ENCODE data around the gene GPRIN3. TPM values are rescaled to one million over a fixed set of nuclear protein-coding genes. Genes with fewer than 3 reads are reported as not detected.
A peak's percentile ranks its signal among the peaks of the same experiment; 100 is the strongest.

Gene GPRIN3
- total and polyA plus RNA-seq, 2 donors (not counting 1 experiment from before 2014, with no cell fraction given) = 0.22 to 1.5 TPM

DNA sequence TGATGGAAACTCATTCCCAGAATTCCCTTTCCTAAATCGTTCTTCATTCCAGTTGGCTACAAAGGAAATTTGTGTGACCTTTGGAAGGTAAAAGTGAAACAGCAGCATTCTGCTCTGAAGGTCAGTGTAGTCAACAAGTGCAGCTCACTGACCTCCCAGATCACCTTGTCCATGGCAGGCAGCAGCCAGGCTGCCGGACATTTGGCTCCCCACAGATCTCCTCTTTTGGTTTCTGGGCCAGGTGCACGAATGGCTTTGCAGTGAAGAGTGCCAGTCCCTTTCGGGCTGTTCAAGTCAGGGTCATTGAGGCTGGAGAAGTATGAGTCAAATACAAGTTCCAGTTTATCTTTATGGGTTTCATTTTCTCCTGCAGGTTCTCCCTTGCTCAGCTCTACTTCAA is 14.3 kb downstream of the GPRIN3 start:
- Histone ChIP-seq H2AFZ (ENCODE audit: insufficient read depth, low read depth, low read length, poor library complexity, severe bottlenecking) (no peak overlapping the region), H3K9ac (ENCODE audit: low read length) (no peak overlapping the region), H3K79me2 (ENCODE audit: control insufficient read depth, insufficient read depth, low read length) (no peaks in the 10 kb centered on the region), H3K4me2 (replicated peaks; ENCODE audit: low read depth, low read length, poor library complexity, severe bottlenecking) (no peak overlapping the region), H3K4me1 (ENCODE audit: control insufficient read depth in 2 of 2, insufficient read depth in 2 of 2, low read length in 2 of 2) (peaks cover 41 to 47% of the 10 kb centered on the region in 2 donors), H3K9me3 (ENCODE audit: control extremely low read depth in 1 of 3, control insufficient read depth in 2 of 3, insufficient read depth in 1 of 3, low read length in 2 of 3) (peaks cover 0 to 2% (median 1%) of the 10 kb centered on the region in 3 donors), H3K36me3 (replicated peaks in 1 of 2; ENCODE audit: control extremely low read depth in 1 of 2, control insufficient read depth in 1 of 2, extremely low read depth in 1 of 2, insufficient read depth in 2 of 2, low read length in 1 of 2) (no peaks in the 10 kb centered on the region), H3K4me3 (ENCODE audit: control extremely low read depth in 1 of 5, extremely low read depth in 1 of 5, insufficient read depth in 1 of 5, low read depth in 2 of 5, low read length in 4 of 5) (no peak overlapping the region), H3K27me3 (replicated peaks in 1 of 4; ENCODE audit: control extremely low read depth in 1 of 4, control insufficient read depth in 3 of 4, insufficient read depth in 4 of 4, low read length in 3 of 4) (peaks cover 0 to 9% (median 2%) of the 10 kb centered on the region in 4 experiments), H4K20me1 (ENCODE audit: control insufficient read depth, insufficient read depth, low read length, poor library complexity, severe bottlenecking) (no peaks in the 10 kb centered on the region), H3K27ac (ENCODE audit: low read length in 2 of 2) (no peak overlapping the region)
- H3K4me3 Mint-ChIP-seq = no peak overlapping the region
- WGBS (ENCODE audit: insufficient coverage) = 96% methylated on average over 3 of the region's 4 CpGs
- peaks cover 32% of the 10 kb centered on the region for H3K27me3 Mint-ChIP-seq
- DNase-seq (no peak), ATAC-seq (ENCODE audit: low read depth) (no peak)
- intact Hi-C loops (cut with micrococcal nuclease) = loop anchor here (10.0 kb wide), 1 partner anchor 832 kb away; the partner anchor contains the start of gene CCSER1
- H3K9me3 Mint-ChIP-seq (ENCODE audit: insufficient read depth) = no peaks in the 10 kb centered on the region
- ChIA-PET CTCF (interaction anchor here (1.3 kb wide), 1 partner anchor 32 kb away, joined by 5 read pairs; no protein-coding TSS in a partner anchor), POLR2A (no interaction called here)
- TF ChIP-seq EZH2 (IDR thresholded peaks at IDR 0.05; ENCODE audit: borderline replicate concordance, insufficient read depth, low read depth, low read length, poor library complexity, severe bottlenecking) = no peak
- TF ChIP-seq, protein P1, sequence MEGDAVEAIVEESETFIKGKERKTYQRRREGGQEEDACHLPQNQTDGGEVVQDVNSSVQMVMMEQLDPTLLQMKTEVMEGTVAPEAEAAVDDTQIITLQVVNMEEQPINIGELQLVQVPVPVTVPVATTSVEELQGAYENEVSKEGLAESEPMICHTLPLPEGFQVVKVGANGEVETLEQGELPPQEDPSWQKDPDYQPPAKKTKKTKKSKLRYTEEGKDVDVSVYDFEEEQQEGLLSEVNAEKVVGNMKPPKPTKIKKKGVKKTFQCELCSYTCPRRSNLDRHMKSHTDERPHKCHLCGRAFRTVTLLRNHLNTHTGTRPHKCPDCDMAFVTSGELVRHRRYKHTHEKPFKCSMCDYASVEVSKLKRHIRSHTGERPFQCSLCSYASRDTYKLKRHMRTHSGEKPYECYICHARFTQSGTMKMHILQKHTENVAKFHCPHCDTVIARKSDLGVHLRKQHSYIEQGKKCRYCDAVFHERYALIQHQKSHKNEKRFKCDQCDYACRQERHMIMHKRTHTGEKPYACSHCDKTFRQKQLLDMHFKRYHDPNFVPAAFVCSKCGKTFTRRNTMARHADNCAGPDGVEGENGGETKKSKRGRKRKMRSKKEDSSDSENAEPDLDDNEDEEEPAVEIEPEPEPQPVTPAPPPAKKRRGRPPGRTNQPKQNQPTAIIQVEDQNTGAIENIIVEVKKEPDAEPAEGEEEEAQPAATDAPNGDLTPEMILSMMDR (IDR thresholded peaks at IDR 0.05) = no peak
- H3K4me1 Mint-ChIP-seq = peaks cover 59% of the 10 kb centered on the region
- H3K27ac Mint-ChIP-seq = peak overlapping the region; percentile 60

DNA sequence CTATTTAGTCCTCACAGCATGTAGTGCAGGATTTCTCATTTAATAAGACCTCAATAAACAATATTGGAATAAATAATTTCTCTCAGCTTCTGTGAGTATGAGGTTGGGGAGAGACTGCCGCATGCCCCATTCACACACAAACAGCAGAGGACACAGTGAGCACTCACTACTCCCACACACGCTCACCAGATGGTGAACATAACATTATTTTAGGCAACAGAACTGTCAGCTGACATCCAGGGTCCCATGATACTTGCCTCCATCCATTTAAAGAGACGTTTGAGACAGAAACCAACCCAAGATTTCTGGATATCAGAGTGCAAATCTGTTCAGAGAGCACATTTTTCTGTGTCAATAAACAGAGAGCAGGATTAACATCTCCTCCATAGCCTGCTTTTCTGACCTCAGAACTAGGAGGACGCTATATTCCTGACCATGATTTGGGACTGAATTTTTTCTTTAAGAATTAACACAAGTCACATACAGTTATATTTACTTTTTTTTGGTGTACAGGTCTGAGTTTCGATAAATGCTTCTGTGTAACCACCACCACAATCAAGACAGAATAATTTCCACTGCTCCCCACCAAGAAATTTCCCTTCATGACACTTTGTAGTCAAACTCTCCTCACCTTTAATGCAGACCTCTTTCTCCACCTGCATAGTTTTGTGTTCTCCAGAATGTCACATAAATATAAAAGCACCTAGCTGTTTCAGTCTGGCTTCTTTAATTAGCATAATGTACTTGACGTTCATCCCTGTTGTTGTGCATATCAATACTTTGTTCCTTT is 16.7 kb downstream of the GPRIN3 start:
- ChIA-PET CTCF (interaction anchor here (1.1 kb wide), 1 partner anchor 35 kb away, joined by 3 read pairs; no protein-coding TSS in a partner anchor), POLR2A (no interaction called here)
- Mint-ChIP-seq H3K27me3 (peaks cover 32% of the 10 kb centered on the region), H3K27ac (peak overlapping the region; percentile 54), H3K4me1 (peaks cover 47% of the 10 kb centered on the region), H3K9me3 (ENCODE audit: insufficient read depth) (no peaks in the 10 kb centered on the region), H3K4me3 (peak overlapping the region; percentile 24)
- TF ChIP-seq, protein P1 (IDR thresholded peaks at IDR 0.05) = no peak
- no peak for TF ChIP-seq EZH2 (IDR thresholded peaks at IDR 0.05; ENCODE audit: borderline replicate concordance, insufficient read depth, low read depth, low read length, poor library complexity, severe bottlenecking)
- peaks cover 24 to 25% of the 10 kb centered on the region in 2 donors for H3K4me1 ChIP-seq (ENCODE audit: control insufficient read depth in 2 of 2, insufficient read depth in 2 of 2, low read length in 2 of 2)
- H3K27ac ChIP-seq (ENCODE audit: low read length in 2 of 2) = no peak overlapping the region
- H3K79me2 ChIP-seq (ENCODE audit: control insufficient read depth, insufficient read depth, low read length) = no peaks in the 10 kb centered on the region
- H4K20me1 ChIP-seq (ENCODE audit: control insufficient read depth, insufficient read depth, low read length, poor library complexity, severe bottlenecking) = no peaks in the 10 kb centered on the region
- ATAC-seq (ENCODE audit: low read depth) = peak; percentile 24
- H3K27me3 ChIP-seq (replicated peaks in 1 of 4; ENCODE audit: control extremely low read depth in 1 of 4, control insufficient read depth in 3 of 4, insufficient read depth in 4 of 4, low read length in 3 of 4) = peaks cover 0 to 7% (median 2%) of the 10 kb centered on the region in 4 experiments
- DNase-seq = no peak
- no peaks in the 10 kb centered on the region for H3K36me3 ChIP-seq (replicated peaks in 1 of 2; ENCODE audit: control extremely low read depth in 1 of 2, control insufficient read depth in 1 of 2, extremely low read depth in 1 of 2, insufficient read depth in 2 of 2, low read length in 1 of 2)
- intact Hi-C loops (cut with micrococcal nuclease) = loop anchor here (10.0 kb wide), 1 partner anchor 834 kb away; the partner anchor contains the start of gene CCSER1
- peaks cover 0 to 2% (median 1%) of the 10 kb centered on the region in 3 donors for H3K9me3 ChIP-seq (ENCODE audit: control extremely low read depth in 1 of 3, control insufficient read depth in 2 of 3, insufficient read depth in 1 of 3, low read length in 2 of 3)
- H3K4me2 ChIP-seq (replicated peaks; ENCODE audit: low read depth, low read length, poor library complexity, severe bottlenecking) = no peak overlapping the region
- no peak overlapping the region for H2AFZ ChIP-seq (ENCODE audit: insufficient read depth, low read depth, low read length, poor library complexity, severe bottlenecking)
- no peak overlapping the region for H3K4me3 ChIP-seq (ENCODE audit: control extremely low read depth in 1 of 5, extremely low read depth in 1 of 5, insufficient read depth in 1 of 5, low read depth in 2 of 5, low read length in 4 of 5)
- 36% methylated on average over 2 of the region's 6 CpGs for WGBS (ENCODE audit: insufficient coverage)
- no peak overlapping the region for H3K9ac ChIP-seq (ENCODE audit: low read length)
